ENCODE data around the gene FTCDNL1. TPM values are rescaled to one million over a fixed set of nuclear protein-coding genes. Genes with fewer than 3 reads are reported as not detected.

The FTCDNL1 gene
- total RNA-seq (1 to 10 TPM in 1 of 5 donors, under 1 TPM in 1, not detected in 3; 0.58 to 2.8 TPM), polyA plus RNA-seq (under 1 TPM in 2 of 3 donors, not detected in 1; 0.31 to 0.98 TPM)
- long read RNA-seq, donor 1 = 0 reads
- long read RNA-seq, donor 2 = 0 reads
- long read RNA-seq, donor 3 = 0 reads
- long read RNA-seq, donor 4 = 0 reads
- long read RNA-seq, donor 5 = 0 reads
- long read RNA-seq, donor 6 = 0 reads
- long read RNA-seq, donor 7 = 0 reads
- long read RNA-seq, donor 8 = 0 reads
- long read RNA-seq, donor 9 = 0 reads
- long read RNA-seq, donor 10 = 0 reads

- 0 to 1% (median 1%) methylated on average over 14 to 78 of the region's 80 CpGs for WGBS, 5 donors
- no peaks in the 10 kb centered on the region for H3K9me3 ChIP-seq
- no peak for TF ChIP-seq POLR2A (IDR thresholded peaks at IDR 0.05)
- TF ChIP-seq POLR2AphosphoS5 (IDR thresholded peaks at IDR 0.05) = no peak
- TF ChIP-seq, protein P1, sequence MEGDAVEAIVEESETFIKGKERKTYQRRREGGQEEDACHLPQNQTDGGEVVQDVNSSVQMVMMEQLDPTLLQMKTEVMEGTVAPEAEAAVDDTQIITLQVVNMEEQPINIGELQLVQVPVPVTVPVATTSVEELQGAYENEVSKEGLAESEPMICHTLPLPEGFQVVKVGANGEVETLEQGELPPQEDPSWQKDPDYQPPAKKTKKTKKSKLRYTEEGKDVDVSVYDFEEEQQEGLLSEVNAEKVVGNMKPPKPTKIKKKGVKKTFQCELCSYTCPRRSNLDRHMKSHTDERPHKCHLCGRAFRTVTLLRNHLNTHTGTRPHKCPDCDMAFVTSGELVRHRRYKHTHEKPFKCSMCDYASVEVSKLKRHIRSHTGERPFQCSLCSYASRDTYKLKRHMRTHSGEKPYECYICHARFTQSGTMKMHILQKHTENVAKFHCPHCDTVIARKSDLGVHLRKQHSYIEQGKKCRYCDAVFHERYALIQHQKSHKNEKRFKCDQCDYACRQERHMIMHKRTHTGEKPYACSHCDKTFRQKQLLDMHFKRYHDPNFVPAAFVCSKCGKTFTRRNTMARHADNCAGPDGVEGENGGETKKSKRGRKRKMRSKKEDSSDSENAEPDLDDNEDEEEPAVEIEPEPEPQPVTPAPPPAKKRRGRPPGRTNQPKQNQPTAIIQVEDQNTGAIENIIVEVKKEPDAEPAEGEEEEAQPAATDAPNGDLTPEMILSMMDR (IDR thresholded peaks at IDR 0.05) = peak in 5 of 7 experiments; percentile 20 to 59 (median 47)
- TF ChIP-seq EP300 (IDR thresholded peaks at IDR 0.05) = no peak
- peak within 1 kb of the TSS; percentile 69 to 91 (median 81) for H3K4me3 ChIP-seq
- peak within 1 kb of the TSS; percentile 22 to 72 (median 55) for H3K27ac ChIP-seq
- H3K27me3 ChIP-seq = no peaks in the 10 kb centered on the region
- peak; percentile 71 to 88 for DNase-seq
- intact Hi-C loops (cut with DNase I; ENCODE audit: low total_unique reads) = loop anchor here (10.0 kb wide), 1 partner anchor 146 kb away; no protein-coding TSS in a partner anchor
- H3K4me1 ChIP-seq = peaks cover 0 to 16% (median 11%) of the 10 kb centered on the region in 4 donors
- H3K36me3 ChIP-seq = no peaks in the 10 kb centered on the region
Measured at GRCh38 chr2:199850718-199851500, at the start of gene FTCDNL1. FTCDNL1 (minus strand) TSS chr2:199851192; CDS start chr2:199848962, 2,230 bp downstream.

- H3K27me3 ChIP-seq = no peaks in the 10 kb centered on the region
- H3K36me3 ChIP-seq = no peaks in the 10 kb centered on the region
- H3K4me3 ChIP-seq = no peak overlapping the region
- intact Hi-C loops (cut with DNase I; ENCODE audit: low total_unique reads) = no loop called here
- no peaks in the 10 kb centered on the region for H3K4me1 ChIP-seq
- H3K27ac ChIP-seq = no peak overlapping the region
- 75 to 85% (median 81%) methylated on average over 2 of the region's 2 CpGs for WGBS, 5 donors
- TF ChIP-seq, protein P1 (IDR thresholded peaks at IDR 0.05) = no peak
- TF ChIP-seq POLR2A (IDR thresholded peaks at IDR 0.05) (no peak), POLR2AphosphoS5 (IDR thresholded peaks at IDR 0.05) (no peak), EP300 (IDR thresholded peaks at IDR 0.05) (no peak)
- no peaks in the 10 kb centered on the region for H3K9me3 ChIP-seq
- no peak for DNase-seq
Measured at GRCh38 chr2:199896617-199897016, 45.6 kb upstream of the FTCDNL1 start.

GRCh38 chr2:199895406-199895805, 44.4 kb upstream of the FTCDNL1 start:
- no peaks in the 10 kb centered on the region for H3K27me3 ChIP-seq
- TF ChIP-seq, protein P1 (IDR thresholded peaks at IDR 0.05) = no peak
- TF ChIP-seq EP300 (IDR thresholded peaks at IDR 0.05) = no peak
- TF ChIP-seq POLR2A (IDR thresholded peaks at IDR 0.05) = no peak
- no peak for TF ChIP-seq POLR2AphosphoS5 (IDR thresholded peaks at IDR 0.05)
- H3K27ac ChIP-seq = no peak overlapping the region
- no peaks in the 10 kb centered on the region for H3K4me1 ChIP-seq
- no peak overlapping the region for H3K4me3 ChIP-seq
- WGBS, 5 donors = 58 to 73% (median 64%) methylated on average over 3 of the region's 3 CpGs
- H3K36me3 ChIP-seq = no peaks in the 10 kb centered on the region
- intact Hi-C loops (cut with DNase I; ENCODE audit: low total_unique reads) = no loop called here
- H3K9me3 ChIP-seq = no peaks in the 10 kb centered on the region
- no peak for DNase-seq

- Histone ChIP-seq H3K27me3 (no peaks in the 10 kb centered on the region), H3K4me3 (no peak overlapping the region), H3K9me3 (peaks cover 0 to under 1% (median 0%) of the 10 kb centered on the region in 4 donors), H3K27ac (no peak overlapping the region), H3K36me3 (no peaks in the 10 kb centered on the region), H3K4me1 (no peaks in the 10 kb centered on the region)
- intact Hi-C loops (cut with DNase I; ENCODE audit: low total_unique reads) = no loop called here
- TF ChIP-seq POLR2AphosphoS5 (IDR thresholded peaks at IDR 0.05) = no peak
- TF ChIP-seq POLR2A (IDR thresholded peaks at IDR 0.05) = no peak
- TF ChIP-seq EP300 (IDR thresholded peaks at IDR 0.05) = no peak
- TF ChIP-seq, protein P1 (IDR thresholded peaks at IDR 0.05) = no peak
- WGBS, 5 donors = 79 to 86% (median 85%) methylated on average over 6 of the region's 6 CpGs
- DNase-seq = no peak
Measured at GRCh38 chr2:199883474-199884212, 32.7 kb upstream of the FTCDNL1 start.
